Prostate gland (tissue), 2 donors: ENCODE measurements around the gene ERP27. TPM values are rescaled to one million over a fixed set of nuclear protein-coding genes. Genes with fewer than 3 reads are reported as not detected.

ENCODE experiments used
- DNase-seq: peaks from one replicate; pipeline ENCODE4 v3.0.0-alpha.2; 2019; ENCODE audit warnings: low spot score
- H3K27ac ChIP-seq, 2 donors: fragments of 200-600 bp; sonication (generic); 2 replicates each; pipeline ENCODE4 v1.5.1; 2017 to 2019
- H3K27me3 ChIP-seq: fragments of 200-600 bp; sonication (generic); replicated peaks from 2 replicates; pipeline ENCODE4 v1.5.1; 2019; ENCODE audit not compliant: insufficient read depth
- H3K36me3 ChIP-seq, 2 donors: fragments of 200-600 bp; sonication (generic); 1 replicate in 1 of 2; 2 replicates in 1 of 2; pipeline versions ENCODE4 v1.5.1 to v1.8.1; 2017 to 2019
- H3K4me1 ChIP-seq: fragments of 200-600 bp; sonication (generic); replicated peaks from 2 replicates; pipeline ENCODE4 v1.5.1; 2019
- H3K4me3 ChIP-seq, 2 donors: fragments of 200-600 bp; sonication (generic); 2 replicates each; pipeline ENCODE4 v1.5.1; 2017 to 2019
- H3K9me3 ChIP-seq: fragments of 200-600 bp; sonication (generic); 2 replicates; pipeline ENCODE4 v1.5.1; 2017
- CTCF ChIP-seq, 4 experiments: fragments of 200-600 bp in 2 of 4; fragments of 450-650 bp in 2 of 4; sonication (generic) in 2 of 4; IDR thresholded peaks; 1 replicate in 3 of 4; 2 replicates in 1 of 4; pipeline ENCODE4 v1.5.1; 2016 to 2019; ENCODE audit warnings: antibody characterized with exemption in 4 of 4, mild to moderate bottlenecking in 2 of 4, moderate library complexity in 2 of 4
- POLR2A ChIP-seq: fragments of 450-650 bp; IDR thresholded peaks from one replicate; pipeline ENCODE4 v1.6.1; 2016; ENCODE audit warnings: antibody characterized with exemption, mild to moderate bottlenecking
- POLR2AphosphoS5 ChIP-seq: sonication (generic); formaldehyde crosslinking; IDR thresholded peaks from one replicate; pipeline ENCODE4 v1.6.1; 2017; ENCODE audit warnings: antibody characterized with exemption
- WGBS: methylation state at CpG from one replicate; pipeline ENCODE4 v1.1.5; 2018; 5-methylcytosine and 5-hydroxymethylcytosine counted together
- intact Hi-C: fragments of 100-400 bp; cut with DNase I; formaldehyde crosslinking; loops from one replicate; pipeline ENCODE4 v1.14.2; 2022
- total RNA-seq, 2 donors: library from RNA; depleted of rRNA; stranded (reverse); fragments of >200 nt; gene quantifications; one replicate each; pipeline ENCODE4 v1.1.0, GENCODE V29; 2016

The ERP27 gene
- total RNA-seq, 2 donors from 2014 or later, result 0.57 to 2.3 TPM

GRCh38 chr12:14905269-14906004 is 32.9 kb downstream of the ERP27 start:
- Histone ChIP-seq H3K27me3 (no peaks in the 10 kb centered on the region), H3K9me3 (no peaks in the 10 kb centered on the region), H3K36me3 (no peaks in the 10 kb centered on the region), H3K4me3 (no peak overlapping the region), H3K4me1 (no peaks in the 10 kb centered on the region), H3K27ac (peak overlapping the region in 1 of 2 donors; percentile 42)
- TF ChIP-seq CTCF (IDR thresholded peaks at IDR 0.05), result no peak
- no peak for TF ChIP-seq POLR2A
- TF ChIP-seq POLR2AphosphoS5, result no peak
- no peak for DNase-seq
- WGBS, result 29% methylated on average over 5 of the region's 5 CpGs
- intact Hi-C loops, result no loop called here

DNA sequence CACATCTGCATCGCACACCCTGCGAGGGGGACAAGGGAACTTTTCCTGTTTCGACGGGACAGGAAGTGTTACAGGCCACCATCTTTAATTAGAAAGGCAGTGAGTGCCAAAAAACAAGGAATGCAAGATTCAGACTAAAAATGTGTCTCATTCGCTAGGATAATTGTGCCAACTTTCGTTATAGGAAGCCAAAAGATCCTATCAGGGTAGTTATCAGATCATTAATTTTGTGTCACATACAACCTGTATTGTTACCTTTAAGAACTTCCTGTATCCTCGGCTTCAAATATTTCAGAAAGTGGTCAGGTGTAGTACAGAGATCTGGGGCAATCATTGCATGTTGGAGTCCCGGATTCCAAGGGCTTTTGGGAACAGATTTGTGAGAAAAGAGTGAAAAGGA is 33.5 kb downstream of the ERP27 start:
- Histone ChIP-seq H3K36me3 (no peaks in the 10 kb centered on the region), H3K4me3 (no peak overlapping the region), H3K27ac (peak overlapping the region in 1 of 2 donors; percentile 42), H3K27me3 (no peaks in the 10 kb centered on the region), H3K4me1 (no peaks in the 10 kb centered on the region), H3K9me3 (no peaks in the 10 kb centered on the region)
- WGBS, result 49% methylated on average over 8 of the region's 8 CpGs
- intact Hi-C loops, result no loop called here
- TF ChIP-seq CTCF (IDR thresholded peaks at IDR 0.05) (no peak), POLR2A (no peak), POLR2AphosphoS5 (no peak)
- DNase-seq, result no peak

DNA sequence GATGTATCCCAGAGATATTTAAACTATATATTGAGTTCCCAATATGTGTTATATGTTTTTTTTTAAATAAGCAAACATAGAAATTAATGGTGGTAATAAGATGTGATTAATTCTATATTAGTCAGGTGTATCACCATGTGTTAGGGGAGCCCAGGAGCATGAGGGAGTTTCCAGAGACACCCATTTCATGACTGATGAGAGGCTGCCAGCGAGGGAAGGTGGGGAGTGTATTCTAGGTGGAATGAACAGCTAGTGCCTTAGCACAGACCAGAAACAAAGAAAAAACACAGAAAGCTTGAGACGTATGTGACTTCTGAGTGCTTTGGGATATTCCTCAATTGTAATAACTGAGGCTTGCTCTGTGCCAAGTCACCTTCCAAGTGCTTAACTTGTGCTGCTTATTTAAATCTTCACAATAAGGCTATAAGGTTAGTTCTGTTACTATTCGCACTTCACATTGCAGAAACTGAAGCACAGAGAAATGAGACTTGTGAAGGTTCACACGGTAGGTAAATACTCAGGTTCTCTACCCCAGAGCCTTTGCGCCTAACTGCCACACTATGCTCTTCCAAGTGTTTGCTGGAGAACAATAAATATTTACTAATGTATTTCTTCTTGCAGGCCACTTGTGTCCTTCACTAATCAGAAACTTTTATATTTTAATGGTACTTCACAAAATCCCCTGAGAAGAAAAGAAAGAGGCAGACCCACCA is 34.8 kb downstream of the ERP27 start:
- TF ChIP-seq CTCF (IDR thresholded peaks at IDR 0.05) (no peak), POLR2A (no peak), POLR2AphosphoS5 (no peak)
- Histone ChIP-seq H3K9me3 (no peaks in the 10 kb centered on the region), H3K4me3 (no peak overlapping the region), H3K4me1 (no peaks in the 10 kb centered on the region), H3K36me3 (no peaks in the 10 kb centered on the region), H3K27ac (no peak overlapping the region), H3K27me3 (no peaks in the 10 kb centered on the region)
- intact Hi-C loops, result no loop called here
- 85% methylated on average over 5 of the region's 5 CpGs for WGBS
- no peak for DNase-seq

DNA sequence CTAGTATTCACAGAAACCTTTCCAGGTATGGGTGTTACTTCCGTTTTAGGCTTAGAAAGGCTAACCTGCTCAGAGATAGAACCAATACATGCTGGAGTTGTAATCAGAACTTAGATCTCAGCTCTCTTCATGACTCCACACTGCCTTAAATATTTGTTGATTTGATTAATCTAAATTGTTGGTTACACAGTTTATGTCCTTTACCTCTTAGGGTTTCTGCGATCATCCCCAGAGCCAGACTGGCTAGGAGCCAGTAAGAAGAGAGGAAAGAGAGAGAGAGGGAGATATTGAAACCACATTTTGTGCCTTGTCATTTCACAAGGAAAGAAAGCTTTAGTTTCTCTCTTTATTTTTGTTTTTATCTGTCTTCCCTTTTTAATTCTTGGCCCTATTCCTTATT is 35.9 kb downstream of the ERP27 start:
- DNase-seq, result no peak
- H3K36me3 ChIP-seq, result no peaks in the 10 kb centered on the region
- intact Hi-C loops, result no loop called here
- H3K4me3 ChIP-seq, result no peak overlapping the region
- H3K27me3 ChIP-seq, result no peaks in the 10 kb centered on the region
- no peaks in the 10 kb centered on the region for H3K9me3 ChIP-seq
- H3K27ac ChIP-seq, result no peak overlapping the region
- no peak for TF ChIP-seq POLR2AphosphoS5
- TF ChIP-seq POLR2A, result no peak
- no peak for TF ChIP-seq CTCF (IDR thresholded peaks at IDR 0.05)
- 34% methylated on average over 2 of the region's 2 CpGs for WGBS
- no peaks in the 10 kb centered on the region for H3K4me1 ChIP-seq

DNA sequence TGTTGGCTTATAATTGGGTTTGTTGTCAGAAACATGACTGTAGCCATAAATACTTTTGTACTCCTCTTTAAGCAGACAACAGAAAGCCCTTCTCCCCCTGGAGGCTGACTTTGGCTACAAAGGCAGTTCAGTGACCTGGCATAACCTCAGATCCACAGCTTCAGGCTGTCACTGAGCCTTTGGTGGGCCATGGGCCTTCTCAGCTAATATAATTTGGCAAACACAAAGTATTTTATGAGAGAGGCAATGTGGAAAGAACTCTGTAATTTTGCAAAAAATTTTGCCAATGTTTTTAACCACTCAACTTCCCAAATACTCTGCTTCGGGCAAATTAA is 37.1 kb downstream of the ERP27 start:
- intact Hi-C loops, result no loop called here
- Histone ChIP-seq H3K27me3 (no peaks in the 10 kb centered on the region), H3K36me3 (no peaks in the 10 kb centered on the region), H3K4me1 (no peaks in the 10 kb centered on the region), H3K27ac (no peak overlapping the region), H3K9me3 (no peaks in the 10 kb centered on the region), H3K4me3 (no peak overlapping the region)
- DNase-seq, result no peak
- 97% methylated on average over 1 of the region's 1 CpG for WGBS
- TF ChIP-seq POLR2AphosphoS5 (no peak), POLR2A (no peak), CTCF (IDR thresholded peaks at IDR 0.05) (no peak)
